SH-SY5Y (cell line): ENCODE data around the gene TIPIN.

Source experiments
- GATA2 ChIP-seq: IDR thresholded peaks from 2 replicates; pipeline ENCODE4 v1.6.1; 2011; ENCODE audit warnings: mild to moderate bottlenecking, low read depth, low read length
- GATA3 ChIP-seq: IDR thresholded peaks from 2 replicates; pipeline ENCODE4 v1.6.1; 2011; ENCODE audit warnings: low read depth, mild to moderate bottlenecking, low read length, moderate library complexity

GRCh38 chr15:66374179-66374578 is 17.7 kb upstream of the TIPIN start:
- TF ChIP-seq GATA3: no peak
- no peak for TF ChIP-seq GATA2
